IMR-90 (cell line): ENCODE results near the gene CFAP73. TPM values are rescaled to one million over a fixed set of nuclear protein-coding genes. Genes with fewer than 3 reads are reported as not detected.

Source experiments
- ATAC-seq: fragments of 200-7000 bp; cut with Tn5 transposase; 2 replicates; pipeline ENCODE4 v1.9.1; 2020; ENCODE audit warnings: low read depth, mild to moderate bottlenecking, moderate library complexity
- BruUV-seq: library from RNA; stranded (reverse); fragments of 400-500 nt; replicated peaks from 2 replicates; lab custom pipeline; 2021; lab: Mats Ljungman, UMichigan
- CTCF ChIA-PET: fragments of 300-600 bp; formaldehyde crosslinking; extraction: SDS; loops from one replicate; lab custom pipeline; 2021; ENCODE audit warnings: antibody characterized with exemption; lab: Yijun Ruan, JAX
- POLR2A ChIA-PET: fragments of 300-600 bp; sonication (Branson Sonifier 250); formaldehyde crosslinking; loops from one replicate; lab custom pipeline; 2022; ENCODE audit warnings: antibody characterized with exemption; ENCODE audit not compliant: unreplicated experiment; lab: Charles Lee
- DNase-seq: peaks from one replicate; pipeline ENCODE4 v3.0.0; 2013
- H2AFZ ChIP-seq: replicated peaks from 2 replicates; pipeline ENCODE3; 2013; ENCODE audit warnings: low read length, mild to moderate bottlenecking; ENCODE audit not compliant: poor library complexity
- H2AK5ac ChIP-seq: 2 replicates; pipeline ENCODE4 v1.6.1; 2013; ENCODE audit warnings: low read depth, low read length, inconsistent platforms
- H2AK9ac ChIP-seq: replicated peaks from 2 replicates; pipeline ENCODE3; 2013; ENCODE audit warnings: mild to moderate bottlenecking, low read depth, low read length, moderate library complexity; ENCODE audit not compliant: poor library complexity
- H2BK120ac ChIP-seq: 2 replicates; pipeline ENCODE4 v1.6.1; 2013; ENCODE audit warnings: low read depth, low read length, inconsistent platforms
- H2BK15ac ChIP-seq: 3 replicates; pipeline ENCODE4 v1.6.1; 2013; ENCODE audit warnings: low read depth, low read length, inconsistent platforms
- H2BK20ac ChIP-seq: 2 replicates; pipeline ENCODE4 v1.6.1; 2013; ENCODE audit warnings: low read depth, mild to moderate bottlenecking, inconsistent platforms, low read length, moderate library complexity
- H2BK5ac ChIP-seq: 2 replicates; pipeline ENCODE4 v1.6.1; 2013; ENCODE audit warnings: mild to moderate bottlenecking, low read depth, low read length, inconsistent platforms; ENCODE audit not compliant: poor library complexity, severe bottlenecking
- H3K14ac ChIP-seq: replicated peaks from 2 replicates; pipeline ENCODE4 v1.6.1; 2013; ENCODE audit warnings: low read depth, low read length, inconsistent platforms
- H3K18ac ChIP-seq: 2 replicates; pipeline ENCODE4 v1.6.1; 2013; ENCODE audit warnings: low read depth, low read length, control low read depth
- H3K23ac ChIP-seq: 2 replicates; pipeline ENCODE4 v1.6.1; 2013; ENCODE audit warnings: low read depth, low read length, inconsistent platforms
- H3K27ac ChIP-seq: 2 replicates; pipeline ENCODE4 v1.5.1; 2013; ENCODE audit warnings: mild to moderate bottlenecking, control low read depth, low read length; ENCODE audit not compliant: insufficient read depth
- H3K27me3 ChIP-seq: 2 replicates; pipeline ENCODE4 v1.6.1; 2013; ENCODE audit warnings: low read length; ENCODE audit not compliant: control insufficient read depth, insufficient read depth
- H3K36me3 ChIP-seq: 2 replicates; pipeline ENCODE4 v1.6.1; 2013; ENCODE audit warnings: low read length, mixed read lengths; ENCODE audit not compliant: control insufficient read depth, insufficient read depth
- H3K4ac ChIP-seq: 2 replicates; pipeline ENCODE4 v1.6.1; 2013; ENCODE audit warnings: low read depth, low read length, inconsistent platforms
- H3K4me1 ChIP-seq: 2 replicates; pipeline ENCODE4 v1.6.1; 2013; ENCODE audit warnings: low read length, mixed read lengths; ENCODE audit not compliant: control insufficient read depth, insufficient read depth
- H3K4me2 ChIP-seq: 2 replicates; pipeline ENCODE4 v1.6.1; 2013; ENCODE audit warnings: low read depth, mild to moderate bottlenecking, control low read depth, low read length, moderate library complexity
- H3K4me3 ChIP-seq: 2 replicates; pipeline ENCODE4 v1.5.1; 2013; ENCODE audit warnings: low read depth, mild to moderate bottlenecking, control low read depth, low read length, moderate library complexity; ENCODE audit not compliant: insufficient read depth
- H3K56ac ChIP-seq: 2 replicates; pipeline ENCODE4 v1.6.1; 2013; ENCODE audit warnings: low read length, inconsistent platforms; ENCODE audit not compliant: insufficient read depth; ENCODE audit errors: extremely low read depth
- H3K79me1 ChIP-seq, 2 experiments: 2 replicates each; pipeline ENCODE4 v1.6.1; 2013; ENCODE audit warnings: low read length in 2 of 2, inconsistent platforms in 1 of 2, low read depth in 1 of 2
- H3K9ac ChIP-seq: 2 replicates; pipeline ENCODE4 v1.6.1; 2013; ENCODE audit warnings: low read depth, low read length, control low read depth
- H3K9me1 ChIP-seq: 2 replicates; pipeline ENCODE4 v1.6.1; 2013; ENCODE audit warnings: low read length, inconsistent platforms; ENCODE audit not compliant: insufficient read depth
- H3K9me3 ChIP-seq: 2 replicates; pipeline ENCODE4 v1.6.1; 2013; ENCODE audit warnings: low read length; ENCODE audit not compliant: control insufficient read depth, insufficient read depth
- H4K20me1 ChIP-seq: 2 replicates; pipeline ENCODE4 v1.6.1; 2013; ENCODE audit warnings: low read length, inconsistent platforms; ENCODE audit not compliant: insufficient read depth
- H4K5ac ChIP-seq: 2 replicates; pipeline ENCODE4 v1.6.1; 2013; ENCODE audit warnings: mild to moderate bottlenecking, low read depth, low read length, control low read depth
- H4K8ac ChIP-seq, 2 experiments: 2 replicates each; pipeline ENCODE4 v1.6.1; 2013; ENCODE audit warnings: low read depth in 2 of 2, low read length in 2 of 2, control low read depth in 1 of 2, inconsistent platforms in 1 of 2
- H4K91ac ChIP-seq: 2 replicates; pipeline ENCODE4 v1.6.1; 2013; ENCODE audit warnings: low read depth, low read length, inconsistent platforms; ENCODE audit not compliant: insufficient read depth
- BHLHE40 ChIP-seq: fragments of 150-350 bp; IDR thresholded peaks from 2 replicates; pipeline ENCODE4 v1.6.1; 2016; ENCODE audit warnings: mild to moderate bottlenecking, low read depth, low read length
- CEBPB ChIP-seq: IDR thresholded peaks from 2 replicates; pipeline ENCODE4 v1.6.1; 2012; ENCODE audit warnings: low read depth, low read length, improper control_type of control experiment
- CHD1 ChIP-seq: IDR thresholded peaks from 2 replicates; pipeline ENCODE4 v1.6.1; 2012; ENCODE audit warnings: low read depth, low read length, improper control_type of control experiment
- NFE2L2 ChIP-seq: fragments of 150-350 bp; IDR thresholded peaks from 2 replicates; pipeline ENCODE4 v1.6.1; 2016; ENCODE audit warnings: low read depth, mild to moderate bottlenecking, low read length
- POLR2A ChIP-seq: IDR thresholded peaks from 2 replicates; pipeline ENCODE4 v1.6.1; 2012; ENCODE audit warnings: mild to moderate bottlenecking, low read depth, low read length
- RFX5 ChIP-seq: IDR thresholded peaks from 2 replicates; pipeline ENCODE4 v1.8.0; 2012; ENCODE audit warnings: low read depth, mild to moderate bottlenecking, low read length, moderate library complexity
- WGBS, 2 experiments: methylation state at CpG; one replicate each; pipeline versions ENCODE4 v1.1.5 to v1.1.7; 2013; ENCODE audit warnings: missing lambda C conversion rate in 2 of 2; ENCODE audit not compliant: insufficient read length in 1 of 2; ENCODE audit errors: extremely low coverage in 2 of 2; 5-methylcytosine and 5-hydroxymethylcytosine counted together
- dilution Hi-C: fragments of 300-500 bp; cut with HindIII; formaldehyde crosslinking; loops from one replicate; pipeline ENCODE4 v1.14.3; 2018; ENCODE audit warnings: low sequenced_read_pairs; ENCODE audit not compliant: unreplicated experiment
- in situ Hi-C: fragments of 300-500 bp; cut with MboI; formaldehyde crosslinking; loops from 3 replicates; pipeline ENCODE4 v1.14.3; 2019; ENCODE audit warnings: low sequenced_read_pairs, inconsistent platforms, mixed read lengths
- intact Hi-C: fragments of 100-400 bp; cut with micrococcal nuclease; formaldehyde crosslinking; loops from 2 replicates; pipeline ENCODE4 v1.10.0; 2022
- polyA plus RNA-seq, 3 experiments: library from polyadenylated mRNA; depleted of rRNA; stranded (reverse); fragments of >200 nt; gene quantifications; 2 replicates each; pipeline ENCODE4 v1.2.3, GENCODE V29; 2012; ENCODE audit warnings: low replicate concordance in 1 of 3
- total RNA-seq: library from RNA; depleted of rRNA; stranded (reverse); fragments of >200 nt; gene quantifications from 2 replicates; pipeline ENCODE4 v1.2.3, GENCODE V29; 2012

CFAP73 gene
- total and polyA plus RNA-seq, 2 of the 4 experiments (the other 2 are of a cell fraction): not detected

DNA sequence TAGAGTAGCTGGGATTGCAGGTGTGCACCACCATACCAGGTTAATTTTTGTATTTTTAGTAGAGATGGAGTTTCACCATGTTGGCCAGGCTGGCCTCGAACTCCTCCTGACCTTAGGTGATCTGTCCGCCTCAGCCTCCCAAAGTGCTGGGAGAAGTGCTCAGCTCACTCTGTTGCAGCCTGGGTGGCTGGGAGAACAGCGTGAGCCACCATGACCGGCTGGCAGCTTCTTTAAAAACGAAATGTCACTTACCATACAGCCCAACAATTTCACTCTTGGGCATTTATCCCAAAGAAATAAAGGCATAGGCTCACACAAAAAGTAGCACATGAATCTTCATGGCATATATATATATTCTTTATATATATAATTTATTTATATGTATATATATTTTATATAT, 4.7 kb upstream of the CFAP73 start:
- intact Hi-C loops (no loop called here), dilution Hi-C loops (no loop called here), in situ Hi-C loops (no loop called here)
- Histone ChIP-seq H3K4me2 (no peak overlapping the region), H4K8ac (no peak overlapping the region), H3K23ac (no peak overlapping the region), H2BK5ac (no peak overlapping the region), H4K20me1 (no peaks in the 10 kb centered on the region), H2BK120ac (no peak overlapping the region), H3K14ac (no peak overlapping the region), H3K27me3 (peaks cover 11% of the 10 kb centered on the region), H3K18ac (no peak overlapping the region), H3K9me1 (no peaks in the 10 kb centered on the region), H4K91ac (no peak overlapping the region), H3K9ac (no peak overlapping the region), H2AK9ac (no peak overlapping the region), H3K56ac (no peak overlapping the region), H2BK15ac (no peak overlapping the region), H2AK5ac (no peak overlapping the region), H2BK20ac (no peak overlapping the region), H3K4ac (no peak overlapping the region), H3K9me3 (no peaks in the 10 kb centered on the region), H3K4me3 (no peak overlapping the region), H3K27ac (no peak overlapping the region), H2AFZ (no peak overlapping the region), H3K79me1 (no peaks in the 10 kb centered on the region), H3K4me1 (peaks cover 2% of the 10 kb centered on the region; the same call in 1 of the 2 replicates), H3K36me3 (no peaks in the 10 kb centered on the region), H4K5ac (no peak overlapping the region)
- DNase-seq (no peak), ATAC-seq (no peak)
- ChIA-PET POLR2A (no interaction called here), CTCF (no interaction called here)
- TF ChIP-seq BHLHE40 (no peak), NFE2L2 (no peak), CEBPB (no peak), CHD1 (no peak), POLR2A (no peak), RFX5 (no peak)
- WGBS, 2 experiments: 67% methylated on average over 1 of the region's 5 CpGs; no CpG with 5 or more reads in 1 of the 2 experiments
- BruUV-seq: no TSS peak
